ENCODE measurements around the gene CAPN1.
A peak's percentile ranks its signal among the peaks of the same experiment; 100 is the strongest.
"Not testable (repeated sequence)": the region's sequence is repeated elsewhere in the genome, so short reads cannot be mapped to it uniquely, and the experiment has no call there.

CAPN1 gene

GRCh38 chr11:65160643-65161042, 21.1 kb upstream of the CAPN1 start:
- DNase-seq = no peak

- no peak for DNase-seq
Measured at GRCh38 chr11:65163684-65164083, 18.0 kb upstream of the CAPN1 start.

DNA sequence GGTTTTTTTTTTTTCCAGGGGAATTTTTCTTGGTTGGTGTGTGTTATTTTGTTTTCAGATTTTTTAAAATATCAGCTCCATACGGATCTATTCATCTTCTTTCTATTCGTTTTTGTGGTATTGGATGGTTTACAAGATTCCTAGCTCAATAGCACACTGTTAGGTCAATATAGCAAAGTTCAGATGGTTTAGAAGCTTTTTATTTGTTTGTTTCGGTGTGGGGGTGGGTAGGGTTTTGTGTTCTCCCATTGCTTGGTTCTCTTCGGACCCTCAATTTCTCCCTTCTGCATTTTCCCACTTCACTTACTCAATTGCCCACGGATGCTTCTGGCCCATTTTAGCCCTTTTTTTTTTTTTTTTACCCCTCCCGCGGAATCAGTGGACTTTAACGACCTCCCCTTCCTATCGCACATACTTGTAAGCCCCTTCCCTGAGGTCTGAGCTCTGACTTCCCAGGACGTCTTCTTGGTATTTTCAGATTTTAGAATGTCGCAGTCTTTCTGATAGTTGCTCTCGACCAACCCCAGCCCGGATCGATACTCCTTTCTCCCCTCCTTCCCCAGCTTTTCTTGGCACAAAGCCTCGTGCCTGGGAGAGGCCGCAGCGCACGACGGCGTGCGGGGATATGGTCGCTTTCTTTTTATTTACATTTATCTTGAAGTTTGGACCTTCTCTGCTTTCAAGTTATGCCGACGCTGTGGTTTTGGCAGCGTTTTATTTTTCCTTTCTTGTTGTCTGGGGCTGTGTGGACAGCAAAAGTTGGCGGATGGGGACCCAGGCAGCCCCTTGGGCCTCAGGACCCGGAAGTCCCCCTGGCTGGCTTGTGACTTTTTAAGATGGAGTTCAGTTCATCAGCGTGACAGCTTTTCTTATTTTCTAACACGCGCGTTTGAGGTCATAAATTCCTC, 16.1 kb upstream of the CAPN1 start:
- no peak for DNase-seq

- DNase-seq = no peak
Measured at GRCh38 chr11:65166893-65167292, 14.8 kb upstream of the CAPN1 start.

- DNase-seq = no peak
Measured at GRCh38 chr11:65167656-65168055, 14.1 kb upstream of the CAPN1 start.

DNA sequence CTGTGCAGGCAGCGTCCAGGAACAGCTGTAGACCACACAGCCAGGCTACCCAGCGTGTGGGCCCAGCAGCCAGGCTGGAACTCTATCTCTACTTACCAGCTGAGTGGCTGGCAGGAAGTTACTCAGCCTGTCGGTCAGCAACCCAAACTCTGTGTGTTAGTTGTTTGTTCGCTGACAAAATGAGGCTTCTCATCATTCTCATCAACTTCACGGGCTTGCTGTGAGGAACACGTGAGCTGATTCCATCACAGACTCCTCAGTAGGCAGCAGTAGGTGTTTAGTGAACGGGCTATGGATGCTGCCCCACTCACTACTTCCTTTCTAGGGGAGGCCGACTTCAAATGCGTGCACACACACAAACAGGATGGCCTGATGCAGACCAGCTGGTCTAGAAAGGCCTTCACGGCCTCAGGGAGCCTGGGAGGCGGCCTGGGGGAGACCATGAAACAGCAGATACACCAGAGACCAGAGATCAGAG, 12.5 kb upstream of the CAPN1 start:
- peak in 3 of 4 experiments; percentile 17 to 40 (median 38) for DNase-seq

DNA sequence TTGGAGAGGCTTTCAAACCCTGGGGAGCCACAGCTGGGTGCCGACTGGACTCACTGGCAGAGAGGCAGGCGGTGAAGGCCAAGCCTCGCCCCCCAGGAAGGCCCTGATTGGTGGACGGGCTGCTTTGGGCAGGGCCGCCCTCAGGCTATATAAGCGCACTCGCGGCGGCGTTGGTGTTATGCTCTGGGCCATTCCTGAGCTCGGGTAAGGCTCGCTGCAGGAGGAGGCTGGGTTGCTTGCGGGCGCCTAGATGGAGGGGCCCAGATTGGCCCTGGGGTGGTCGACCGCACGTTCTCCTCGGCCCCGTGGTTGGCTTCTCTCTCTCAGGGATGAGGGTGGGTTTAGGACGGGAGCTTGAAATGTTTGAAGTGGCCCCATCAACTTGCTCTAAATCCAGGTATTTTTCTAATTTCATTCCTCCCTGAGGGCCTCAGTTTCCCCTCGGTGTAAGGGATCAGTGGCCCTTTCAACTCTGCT, 11.6 kb upstream of the CAPN1 start, which contains the start of gene SPDYC:
Gene SPDYC (plus strand): TSS at position 176 of the 477 bp plus-strand sequence. CDS start 1,125 bp downstream, outside the sequence.
- DNase-seq = no peak

- DNase-seq = no peak
Measured at GRCh38 chr11:65172600-65172999, 9.1 kb upstream of the CAPN1 start.

GRCh38 chr11:65174571-65175010, 7.1 kb upstream of the CAPN1 start:
- DNase-seq = not testable (repeated sequence)

DNA sequence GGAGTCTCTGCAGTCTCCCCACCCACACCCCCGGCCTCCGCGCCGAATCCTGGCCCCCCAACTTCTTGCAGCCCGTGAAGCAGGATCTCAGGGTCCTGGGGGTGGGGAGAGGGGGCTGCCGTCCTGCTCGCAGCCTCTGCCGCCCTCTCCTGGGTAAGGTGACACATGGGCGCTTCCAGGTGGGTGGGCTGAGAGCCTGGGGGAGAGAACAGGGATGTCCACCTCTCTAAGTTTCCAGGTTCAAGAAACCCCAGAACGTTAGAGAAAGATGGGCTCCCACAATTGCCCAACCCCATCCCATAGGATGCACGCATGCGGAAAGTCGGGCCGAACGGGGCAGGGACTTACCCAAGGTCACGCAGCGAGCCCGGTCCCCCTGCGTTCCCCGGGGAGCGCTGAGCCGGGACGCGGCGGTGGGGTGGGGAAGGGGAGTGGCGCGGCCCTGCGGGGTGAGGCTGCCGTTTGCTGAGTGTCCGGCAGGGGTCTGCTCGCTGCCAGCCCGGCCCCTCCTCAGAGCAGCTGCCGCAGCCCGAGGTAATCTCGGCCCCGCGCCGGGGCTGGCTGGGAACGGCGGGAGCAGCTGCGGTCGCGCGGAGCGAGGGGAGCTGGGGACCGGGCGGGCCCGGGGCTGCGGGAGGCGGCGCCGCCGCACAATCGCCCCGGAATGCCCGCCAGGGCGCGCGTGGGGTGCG, 705 bp upstream of the CAPN1 start:
- DNase-seq = peak; percentile 72 to 89 (median 76)

GRCh38 chr11:65182258-65183170, 786 bp downstream of the CAPN1 start:
- peak in 3 of 4 experiments; percentile 14 to 53 (median 27) for DNase-seq

GRCh38 chr11:65183201-65183891, 1.6 kb downstream of the CAPN1 start:
- DNase-seq = no peak

GRCh38 chr11:65184146-65184545, 2.4 kb downstream of the CAPN1 start:
- no peak for DNase-seq

GRCh38 chr11:65185171-65185570, 3.4 kb downstream of the CAPN1 start:
- no peak for DNase-seq

DNA sequence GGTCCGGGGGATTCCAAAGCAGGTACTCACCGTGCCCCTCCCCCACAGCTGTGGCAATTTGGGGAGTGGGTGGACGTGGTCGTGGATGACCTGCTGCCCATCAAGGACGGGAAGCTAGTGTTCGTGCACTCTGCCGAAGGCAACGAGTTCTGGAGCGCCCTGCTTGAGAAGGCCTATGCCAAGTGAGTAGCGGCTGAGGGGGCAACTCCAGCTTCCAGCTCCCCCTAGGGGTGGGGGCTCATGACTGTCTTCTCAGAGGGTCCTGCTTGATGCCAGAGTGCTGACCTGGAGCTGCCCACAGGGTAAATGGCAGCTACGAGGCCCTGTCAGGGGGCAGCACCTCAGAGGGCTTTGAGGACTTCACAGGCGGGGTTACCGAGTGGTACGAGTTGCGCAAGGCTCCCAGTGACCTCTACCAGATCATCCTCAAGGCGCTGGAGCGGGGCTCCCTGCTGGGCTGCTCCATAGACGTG, 4.2 kb downstream of the CAPN1 start:
- no peak for DNase-seq

DNA sequence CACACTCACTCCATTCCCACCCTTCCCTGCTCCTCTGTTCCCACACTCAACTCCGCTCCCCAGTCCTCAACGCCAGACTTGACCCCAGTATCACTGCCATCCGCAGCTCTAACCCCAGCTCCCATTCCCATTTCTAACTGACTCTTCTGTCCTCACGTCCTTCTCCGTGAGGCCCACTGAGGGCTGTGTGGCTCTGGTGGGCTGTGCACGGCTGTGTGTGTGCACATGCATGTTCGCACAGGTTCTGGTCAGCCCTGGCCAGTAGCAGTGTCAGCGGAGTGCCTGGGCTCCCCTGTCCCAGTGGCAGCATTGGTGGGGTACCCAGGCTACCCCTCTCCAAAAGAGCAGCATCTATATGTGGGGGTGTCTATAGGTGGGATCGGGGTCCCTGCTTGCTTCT, 5.0 kb downstream of the CAPN1 start:
- DNase-seq = no peak

DNA sequence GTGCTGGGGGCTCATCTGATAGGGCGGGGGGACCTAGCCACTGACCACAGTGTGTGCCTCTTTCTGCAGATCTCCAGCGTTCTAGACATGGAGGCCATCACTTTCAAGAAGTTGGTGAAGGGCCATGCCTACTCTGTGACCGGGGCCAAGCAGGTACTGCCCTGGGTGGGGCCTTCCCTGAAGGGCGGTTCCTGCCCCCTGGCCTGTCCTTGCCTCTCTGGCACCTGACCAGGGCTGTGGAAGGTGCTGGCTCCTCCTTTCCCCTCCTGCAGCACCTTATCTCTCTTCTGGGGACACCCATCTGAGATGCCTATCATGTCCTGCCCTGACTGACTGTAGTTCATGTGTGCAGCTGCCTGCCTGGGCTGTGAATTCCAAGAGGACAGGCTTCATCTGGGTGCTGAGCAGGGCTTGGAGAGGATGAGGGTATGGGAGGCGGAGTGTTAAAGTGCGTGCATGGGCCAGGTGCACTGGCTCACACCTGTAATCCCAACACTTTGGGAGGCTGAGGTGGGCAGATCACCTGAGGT, 5.5 kb downstream of the CAPN1 start:
- no peak for DNase-seq

- DNase-seq = no peak
Measured at GRCh38 chr11:65187971-65188461, 6.3 kb downstream of the CAPN1 start.

- no peak for DNase-seq
Measured at GRCh38 chr11:65188486-65188885, 6.8 kb downstream of the CAPN1 start.

GRCh38 chr11:65189191-65189590, 7.5 kb downstream of the CAPN1 start:
- no peak for DNase-seq

GRCh38 chr11:65194564-65194963, 12.8 kb downstream of the CAPN1 start:
- no peak for DNase-seq

Data from suppressor macrophage (primary cell).